T-helper 1 cell treated with Interleukin-12 subunit alpha and Interleukin-12 subunit beta and Interleukin-4 antibody, amounts not matched to agents 30 ng/mL and 1 ng/mL, for 36 hours (primary cell): ENCODE results near the gene SERPINB6. TPM values are rescaled to one million over a fixed set of nuclear protein-coding genes. Genes with fewer than 3 reads are reported as not detected.
"Not testable (repeated sequence)": the region's sequence is repeated elsewhere in the genome, so short reads cannot be mapped to it uniquely, and the experiment has no call there.

Experiments used
- intact Hi-C: fragments of 100-400 bp; cut with micrococcal nuclease; formaldehyde crosslinking; loops from one replicate; pipeline ENCODE4 v1.15.1; 2024
- total RNA-seq: library from RNA; stranded (reverse); gene quantifications from 2 replicates; pipeline ENCODE4 v1.2.3, GENCODE V29; 2022

The SERPINB6 gene
- total RNA-seq = 16.3 and 17.5 TPM in 2 replicates

DNA sequence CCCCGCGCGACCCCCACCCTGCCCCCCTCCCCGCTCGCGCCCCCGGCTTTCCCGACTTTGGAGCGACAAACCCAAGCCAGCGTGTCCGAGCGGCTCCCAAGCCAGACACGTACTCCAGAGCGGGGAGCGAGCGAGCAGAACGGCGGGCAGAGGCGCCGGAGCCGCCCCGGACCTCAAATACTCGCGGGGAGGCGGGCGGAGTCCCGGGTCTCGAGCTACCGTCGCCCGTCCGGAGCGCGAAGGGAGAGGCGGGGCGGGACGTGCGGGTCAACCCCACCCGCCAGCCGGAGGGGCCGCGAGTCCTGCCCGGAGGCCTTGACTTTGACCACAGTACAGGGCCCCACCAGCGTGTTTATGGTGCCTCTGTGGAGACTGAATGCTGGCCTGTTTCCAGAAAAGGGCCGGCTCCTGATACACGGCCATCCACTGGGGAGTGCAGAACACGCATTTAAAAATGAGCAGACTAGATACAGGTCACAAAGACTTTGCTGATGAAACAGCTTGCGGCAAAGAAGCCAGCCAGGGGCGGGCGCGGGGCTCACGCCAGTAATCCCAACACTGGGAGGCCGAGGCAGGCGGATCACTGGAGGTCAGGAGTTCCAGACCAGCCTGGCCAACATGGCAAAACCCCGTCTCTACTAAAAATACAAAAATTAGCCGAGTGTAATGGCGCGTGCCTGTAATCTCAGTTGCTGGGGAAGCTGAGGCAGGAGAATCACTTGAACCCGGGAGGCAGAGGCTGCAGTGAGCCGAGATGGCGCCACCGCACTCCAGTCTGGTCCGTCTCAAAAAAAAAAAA lies at the start of gene SERPINB6:
TSS of gene SERPINB6 (minus strand) at position 148 of the 799 bp plus-strand sequence. CDS start 12,235 bp downstream, outside the sequence.
- intact Hi-C loops = loop anchor here (1.0 kb wide), 2 partner anchors 18 to 31 kb away; no protein-coding TSS in a partner anchor

DNA sequence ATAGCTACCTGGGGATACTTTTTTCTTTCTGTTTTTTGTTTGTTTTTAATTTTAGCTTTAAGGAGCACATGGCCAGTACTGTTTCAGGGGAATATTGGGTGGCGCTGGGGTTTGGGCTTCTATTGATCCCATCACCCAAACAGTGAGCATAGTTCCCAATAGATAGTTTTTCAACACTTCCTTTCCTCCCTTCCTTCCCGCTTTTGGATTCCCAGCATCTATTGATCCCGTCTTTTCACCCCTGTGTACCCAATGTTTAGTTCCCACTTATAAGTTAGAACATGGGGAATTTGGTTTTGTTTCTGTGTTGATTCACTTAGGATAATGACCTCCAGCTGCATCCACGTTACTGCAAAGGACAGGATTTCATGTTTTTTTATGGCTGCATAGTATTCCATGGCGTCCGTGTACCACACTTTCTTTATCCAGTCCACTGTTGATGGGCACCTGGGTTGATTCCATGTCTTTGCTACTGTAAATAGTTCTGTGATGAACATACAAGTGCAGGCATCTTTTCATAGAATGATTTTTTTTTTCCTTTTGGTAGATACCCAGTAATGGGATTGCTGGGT lies 48.5 kb upstream of the SERPINB6 start:
- intact Hi-C loops = loop anchor here (10.0 kb wide), 1 partner anchor 475 kb away; no protein-coding TSS in a partner anchor

DNA sequence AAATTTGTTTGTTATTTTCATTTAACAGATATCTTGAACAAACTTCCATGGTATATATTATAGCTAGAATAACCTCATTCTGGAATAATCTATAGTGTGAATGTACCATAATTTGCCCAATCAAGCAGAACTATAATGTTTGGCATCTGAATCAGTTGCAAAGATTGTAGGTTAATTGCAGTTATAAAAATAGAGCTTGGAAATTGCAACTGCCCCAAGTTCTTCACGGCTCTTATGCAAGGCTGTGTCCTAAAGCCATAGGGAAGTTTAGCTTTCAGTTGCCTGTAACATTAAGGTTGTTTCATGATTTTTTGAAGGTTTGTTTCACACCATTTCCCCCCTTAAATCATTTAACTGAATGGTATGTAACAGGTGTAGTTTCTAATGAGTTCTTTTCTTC lies 47.7 kb upstream of the SERPINB6 start:
- intact Hi-C loops = no loop called here

DNA sequence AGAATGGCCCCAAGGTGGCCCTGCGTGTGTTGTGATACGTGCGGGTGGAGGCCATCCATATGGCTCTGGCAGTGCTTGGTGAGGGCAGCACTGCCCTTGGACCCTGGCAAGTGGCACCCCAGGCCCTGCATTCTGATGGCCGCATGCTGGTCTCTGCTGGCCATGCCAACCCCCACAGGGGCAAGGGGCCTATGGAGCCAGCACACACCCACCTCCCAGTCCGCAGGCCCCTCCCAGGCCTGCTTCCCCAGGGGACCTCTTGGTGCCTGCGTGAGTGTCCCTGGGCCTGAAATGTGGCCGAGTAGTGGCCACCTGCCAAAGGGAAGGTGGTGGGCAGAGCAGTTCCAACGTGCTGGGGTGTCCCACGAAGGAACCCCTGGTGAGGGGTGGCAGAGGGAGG lies 45.9 kb upstream of the SERPINB6 start:
- intact Hi-C loops = no loop called here

DNA sequence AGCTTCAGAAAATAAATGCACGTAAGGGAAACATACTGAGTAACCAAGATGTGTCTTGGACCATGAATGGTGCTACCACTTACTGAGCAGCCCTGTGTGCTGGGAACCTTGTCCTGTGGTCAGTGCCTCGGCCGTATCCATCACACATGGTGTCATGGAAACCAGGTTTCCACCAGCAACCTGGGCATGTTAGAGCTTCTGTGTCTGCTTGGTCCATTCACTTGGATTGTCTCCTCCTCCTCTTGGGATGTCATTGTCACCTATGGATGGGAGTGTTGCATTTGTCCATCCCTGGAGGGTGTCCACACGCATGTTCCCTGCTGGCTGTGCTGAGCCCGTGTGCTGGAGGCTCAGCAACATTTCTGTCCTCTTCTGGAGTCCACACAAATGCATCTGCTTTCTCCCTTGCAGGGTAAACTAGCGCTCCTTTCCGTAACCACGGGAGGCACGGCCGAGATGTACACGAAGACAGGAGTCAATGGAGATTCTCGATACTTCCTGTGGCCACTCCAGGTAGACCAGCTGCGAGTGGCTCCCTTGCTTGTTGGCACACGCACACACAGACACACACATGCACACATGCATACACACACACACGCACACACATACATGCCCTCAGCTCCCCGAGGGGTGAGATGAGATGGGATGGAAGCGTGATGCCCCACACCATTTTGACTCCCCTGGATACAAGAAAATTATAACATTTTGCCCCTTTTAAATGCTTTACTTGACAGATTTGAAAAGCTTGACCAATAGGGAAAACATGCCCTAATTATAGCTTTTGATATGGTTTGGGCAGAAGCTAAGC lies 45.3 kb upstream of the SERPINB6 start:
- intact Hi-C loops = no loop called here

DNA sequence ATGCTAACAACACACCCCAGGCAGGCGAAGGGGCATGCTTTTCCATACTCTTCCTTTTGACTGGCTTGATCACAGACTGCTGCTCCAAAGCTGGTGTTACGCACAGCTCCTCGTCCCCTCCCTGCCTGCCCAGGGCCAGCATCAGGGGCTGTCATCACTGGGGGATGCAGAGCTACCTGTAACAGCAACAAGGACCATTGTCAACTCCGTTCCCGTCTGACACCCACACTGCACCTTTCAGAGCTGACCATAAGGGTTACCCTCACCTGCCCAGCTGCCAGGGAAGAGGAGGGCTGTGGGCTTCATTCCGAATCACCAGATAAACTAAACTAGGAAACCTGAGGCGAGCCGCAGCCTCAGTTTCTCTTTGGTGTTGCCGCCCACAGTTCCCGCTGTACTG lies 43.8 kb upstream of the SERPINB6 start:
- intact Hi-C loops = no loop called here

DNA sequence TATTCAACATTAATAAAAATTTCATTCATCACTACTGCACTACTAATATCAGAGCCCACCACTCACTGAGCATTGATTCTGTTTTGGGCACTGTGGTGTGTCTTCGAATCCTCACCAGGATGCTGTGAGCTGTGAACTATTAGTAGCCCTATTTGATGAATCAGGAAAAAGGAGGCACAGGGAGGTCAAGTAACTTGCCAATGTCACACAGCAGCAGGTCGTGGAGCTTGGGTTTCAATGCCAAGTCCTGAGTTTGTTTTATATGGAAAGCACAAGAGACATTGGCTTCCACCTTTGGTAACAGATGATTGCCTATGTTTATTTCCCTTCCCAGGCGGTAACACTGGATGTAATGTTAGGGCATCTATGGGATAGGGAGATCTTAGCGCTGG lies 43.3 kb upstream of the SERPINB6 start:
- intact Hi-C loops = no loop called here

DNA sequence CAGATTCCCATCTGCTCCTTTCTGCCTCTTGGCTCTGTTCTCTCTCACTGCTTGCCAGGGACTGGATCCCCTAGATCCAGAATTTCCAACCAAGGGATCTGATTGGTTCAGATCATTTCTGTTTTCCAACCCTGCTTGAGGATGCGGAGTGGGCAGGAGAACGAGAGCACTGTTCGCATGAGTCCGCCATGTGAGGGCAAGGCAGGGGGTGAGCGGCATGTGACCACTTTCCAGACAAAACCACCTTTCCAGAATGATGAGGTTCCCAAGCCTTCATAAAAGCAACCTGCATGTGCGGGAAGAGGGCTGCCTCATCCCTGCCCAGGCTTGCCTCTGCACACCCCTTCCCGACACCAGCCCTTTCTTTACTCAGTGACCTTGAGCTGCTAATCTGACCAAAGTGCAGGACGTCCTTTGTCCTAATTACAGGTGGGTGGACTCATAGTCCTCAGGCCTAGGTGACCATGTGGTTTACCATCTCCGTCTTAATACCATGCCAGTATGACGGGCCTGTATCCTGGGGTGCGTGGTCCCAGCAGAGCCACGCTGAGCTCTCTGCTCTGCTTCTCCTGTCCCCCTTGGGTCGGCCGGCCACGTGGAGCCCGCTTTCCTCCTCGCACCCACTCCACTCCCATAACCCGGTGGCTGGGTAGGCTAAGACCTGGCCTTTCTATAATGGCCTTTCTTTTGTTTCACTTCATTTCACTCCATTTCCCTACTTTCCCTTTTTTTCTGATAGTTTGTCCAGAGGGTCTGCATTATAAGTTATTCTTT lies 42.7 kb upstream of the SERPINB6 start:
- intact Hi-C loops = no loop called here

DNA sequence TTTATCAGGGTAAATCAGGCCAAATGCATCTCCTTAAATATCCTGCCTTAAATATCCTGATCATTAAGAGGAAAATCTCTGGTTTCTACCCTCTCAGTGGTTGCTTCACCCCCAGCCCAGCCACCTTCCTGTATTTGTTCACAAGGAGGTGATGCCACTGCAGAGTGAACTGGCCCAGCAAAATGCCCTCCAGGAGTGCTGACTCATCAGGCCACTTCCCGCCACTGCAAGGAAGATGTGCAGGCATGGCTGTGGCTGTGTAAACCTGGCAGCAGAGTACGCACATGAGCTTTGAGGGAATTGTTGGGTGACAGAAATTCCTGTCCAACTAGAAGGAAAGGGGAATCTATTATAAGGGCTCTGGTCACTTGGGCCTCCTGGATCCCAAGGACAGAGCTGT lies 42.1 kb upstream of the SERPINB6 start:
- intact Hi-C loops = no loop called here

DNA sequence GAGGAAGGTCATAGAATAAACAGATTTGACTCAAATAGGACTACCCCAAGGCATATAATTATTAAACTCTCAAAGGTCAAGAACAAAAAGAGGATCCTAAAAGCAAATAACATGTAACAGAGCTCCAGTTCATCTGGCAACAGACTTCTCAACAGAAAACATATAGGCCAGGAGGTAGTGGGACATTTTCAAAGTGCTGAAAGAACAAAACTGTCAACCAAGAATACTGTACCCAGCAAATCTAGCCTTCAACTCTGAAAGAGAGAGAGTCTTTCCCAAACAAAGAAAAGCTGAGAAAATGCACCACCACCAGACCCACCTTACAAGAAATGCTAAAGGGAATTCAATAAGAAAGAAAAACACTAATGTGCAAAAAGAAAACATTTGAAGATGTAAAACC lies 40.2 kb upstream of the SERPINB6 start:
- intact Hi-C loops = loop anchor here (1.0 kb wide), 1 partner anchor 9 kb away; no protein-coding TSS in a partner anchor

DNA sequence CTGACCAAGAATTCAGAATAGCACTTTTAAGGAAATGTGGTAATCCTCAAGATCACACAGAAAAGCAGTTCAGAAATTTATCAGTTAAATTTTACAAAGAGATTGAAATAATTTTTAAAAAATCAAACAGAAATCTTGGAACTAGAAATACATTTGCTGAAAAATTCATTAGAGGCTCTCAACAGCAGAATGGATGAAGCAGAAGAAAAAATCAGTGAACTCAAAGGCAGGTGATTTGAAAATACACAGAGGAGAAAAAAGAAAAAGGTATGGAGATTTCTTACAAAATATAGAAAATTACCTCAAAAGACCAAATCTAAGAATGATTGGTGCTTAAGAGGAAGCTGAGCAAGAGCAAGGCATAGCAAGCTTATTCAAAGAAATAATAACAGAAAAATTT lies 39.8 kb upstream of the SERPINB6 start:
- intact Hi-C loops = loop anchor here (1.0 kb wide), 1 partner anchor 9 kb away; no protein-coding TSS in a partner anchor

DNA sequence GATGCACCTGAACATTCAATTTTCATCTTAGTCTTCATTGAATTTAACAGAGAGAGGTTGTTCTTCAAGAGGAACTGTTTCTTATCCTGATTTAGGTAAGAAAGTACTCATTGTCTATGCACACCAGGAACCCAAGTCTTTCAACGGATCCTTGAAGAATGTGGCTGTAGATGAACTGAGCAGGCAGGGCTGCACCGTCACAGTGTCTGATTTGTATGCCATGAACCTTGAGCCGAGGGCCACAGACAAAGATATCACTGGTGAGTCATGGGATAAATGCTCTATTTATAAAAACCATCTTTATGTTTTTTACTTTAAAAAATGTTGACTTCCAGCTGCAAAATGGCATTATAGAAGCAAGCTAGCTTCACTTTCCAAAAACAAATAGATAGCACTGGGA lies 38.6 kb upstream of the SERPINB6 start:
- intact Hi-C loops = no loop called here

DNA sequence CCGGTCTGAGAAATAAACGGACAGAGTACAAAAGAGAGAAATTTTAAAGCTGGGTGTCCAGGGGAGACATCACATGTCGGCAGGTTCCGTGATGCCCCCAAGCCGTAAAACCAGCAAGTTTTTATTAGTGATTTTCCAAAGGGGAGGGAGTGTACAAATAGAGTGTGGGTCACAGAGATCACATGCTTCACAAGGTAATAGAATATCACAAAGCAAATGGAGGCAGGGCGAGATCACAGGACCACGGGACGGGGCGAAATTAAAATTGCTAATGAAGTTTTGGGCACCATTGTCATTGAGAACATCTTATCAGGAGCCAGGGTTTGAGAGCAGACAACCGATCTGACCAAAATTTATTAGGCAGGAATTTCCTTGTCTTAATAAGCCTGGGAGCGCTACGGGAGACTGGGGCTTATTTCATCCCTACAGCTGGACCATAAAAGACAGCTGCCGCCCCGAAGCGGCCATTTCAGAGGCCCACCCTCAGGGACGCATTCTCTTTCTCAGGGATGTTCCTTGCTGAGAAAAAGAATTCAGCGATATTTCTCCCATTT lies 37.4 kb upstream of the SERPINB6 start:
- intact Hi-C loops = not testable (repeated sequence)

DNA sequence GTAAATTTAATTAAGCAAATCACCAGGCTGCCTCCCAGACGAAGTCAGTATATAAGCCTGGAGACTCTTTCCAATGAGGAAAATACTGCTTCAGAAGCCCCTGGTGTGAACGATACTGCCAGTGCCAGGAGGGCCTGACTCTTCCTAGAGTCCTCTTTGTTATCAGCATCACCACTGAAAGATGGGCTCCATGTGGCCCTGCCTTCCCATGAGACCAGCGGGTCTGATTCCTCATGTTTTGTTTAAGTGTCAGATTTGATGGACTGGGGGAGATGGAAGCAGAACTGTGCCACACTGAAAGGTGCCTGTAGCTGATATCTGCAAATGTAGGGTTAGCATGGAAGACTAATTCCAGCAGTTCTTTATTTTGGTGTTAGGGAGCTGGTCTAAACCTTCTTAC lies 36.2 kb upstream of the SERPINB6 start:
- intact Hi-C loops = no loop called here

DNA sequence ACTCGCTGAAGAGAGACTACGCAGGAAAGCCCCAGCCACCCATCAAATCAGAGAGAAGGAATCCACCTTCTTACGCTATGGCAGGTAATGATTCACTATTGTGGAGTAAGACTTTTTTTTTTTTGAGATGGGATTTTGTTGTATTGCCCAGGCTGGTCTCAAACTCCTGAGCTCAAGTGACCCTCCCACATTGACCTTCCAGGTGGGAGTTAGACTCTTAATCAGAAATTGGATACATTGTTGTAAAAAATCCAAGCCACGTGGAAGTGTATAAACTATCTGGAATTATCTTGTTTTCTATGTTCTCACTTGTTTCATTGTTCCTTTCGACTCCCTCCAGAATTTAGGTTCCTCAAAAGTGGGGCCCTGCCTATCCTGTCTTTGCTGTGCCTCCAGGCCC lies 35.1 kb upstream of the SERPINB6 start:
- intact Hi-C loops = no loop called here

DNA sequence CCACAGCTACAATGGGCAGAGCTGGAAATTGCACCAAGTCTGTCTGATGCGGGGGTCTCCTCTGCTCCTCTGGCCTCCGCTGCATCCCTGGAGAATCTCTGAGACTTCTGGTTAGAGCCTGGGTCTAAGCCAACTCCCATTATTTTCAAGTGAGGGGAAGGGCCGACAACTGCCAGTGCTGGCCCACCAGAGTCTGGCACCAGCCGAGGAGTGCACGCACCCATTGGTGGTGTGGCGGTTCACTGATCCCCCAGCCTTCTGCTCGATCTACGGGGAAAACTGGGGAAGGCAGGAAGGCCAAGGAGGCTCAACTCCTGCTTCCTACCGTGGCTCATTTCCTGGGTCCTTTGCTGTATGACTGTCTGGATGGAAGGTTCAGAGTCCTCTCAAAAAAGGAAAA lies 34.5 kb upstream of the SERPINB6 start:
- intact Hi-C loops = no loop called here

DNA sequence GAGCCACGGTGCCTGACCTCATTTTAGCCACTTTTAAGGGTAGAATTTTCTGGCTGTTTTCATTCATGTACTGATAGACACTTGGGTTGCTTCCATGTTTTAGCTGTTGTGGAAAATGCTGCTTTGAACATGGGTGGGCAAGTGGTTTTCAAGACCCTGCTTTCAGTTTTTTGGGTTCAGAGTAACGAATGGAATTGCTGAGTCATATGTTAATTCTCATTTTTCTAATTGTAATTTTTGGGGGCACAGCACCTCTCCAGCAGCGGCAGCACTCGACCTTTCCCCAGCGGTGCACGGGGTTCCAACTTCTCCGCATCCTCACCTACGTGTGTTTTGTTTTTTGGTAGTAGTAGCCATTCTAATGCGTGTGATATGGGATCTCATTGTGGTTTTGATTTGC lies 33.7 kb upstream of the SERPINB6 start:
- intact Hi-C loops = no loop called here

DNA sequence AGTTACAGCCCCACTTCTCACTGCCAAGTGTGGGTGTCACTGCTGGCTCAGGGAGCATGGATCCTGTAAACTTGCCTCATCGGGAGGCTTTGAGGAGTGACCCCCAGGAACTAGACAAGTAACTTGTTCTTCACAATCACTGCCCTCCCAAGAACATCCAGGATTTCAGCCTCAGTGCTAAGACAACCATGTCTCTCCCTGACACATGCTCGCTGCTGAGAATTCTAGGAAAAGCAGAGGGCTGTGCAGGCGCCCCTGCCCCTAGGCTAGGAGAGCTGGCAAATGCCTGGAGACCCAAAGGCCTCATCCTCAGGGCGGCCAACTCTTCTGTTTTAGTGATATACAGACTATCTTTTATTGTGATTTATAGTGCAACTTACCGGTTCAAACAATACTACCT lies 31.9 kb upstream of the SERPINB6 start:
- intact Hi-C loops = not testable (repeated sequence)

DNA sequence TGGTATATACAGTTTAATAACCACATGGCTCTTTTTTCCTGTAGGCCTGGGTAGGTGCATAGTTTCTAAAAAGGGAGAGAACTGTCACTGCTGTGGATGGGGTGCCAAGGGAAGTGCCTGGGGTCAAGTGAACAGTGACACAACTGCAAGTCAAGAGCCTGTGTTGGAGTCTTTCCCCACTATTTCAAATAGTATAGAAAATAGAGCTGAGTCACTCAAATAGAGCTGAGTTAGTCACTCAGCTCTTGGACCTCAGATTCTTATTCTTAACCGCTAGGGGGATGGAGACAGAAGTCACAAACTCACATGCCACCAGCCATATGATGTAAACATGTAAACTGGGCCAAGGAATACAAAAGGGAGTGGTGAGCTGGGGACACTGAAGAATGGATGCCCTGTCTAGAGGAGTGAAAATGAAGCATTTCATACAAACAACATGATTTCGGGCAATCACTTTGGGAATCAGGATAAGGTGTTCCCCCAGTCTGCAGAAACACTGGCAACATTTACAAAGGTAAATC lies 30.5 kb upstream of the SERPINB6 start:
- intact Hi-C loops = loop anchor here (1.0 kb wide), 1 partner anchor 9 kb away; no protein-coding TSS in a partner anchor

DNA sequence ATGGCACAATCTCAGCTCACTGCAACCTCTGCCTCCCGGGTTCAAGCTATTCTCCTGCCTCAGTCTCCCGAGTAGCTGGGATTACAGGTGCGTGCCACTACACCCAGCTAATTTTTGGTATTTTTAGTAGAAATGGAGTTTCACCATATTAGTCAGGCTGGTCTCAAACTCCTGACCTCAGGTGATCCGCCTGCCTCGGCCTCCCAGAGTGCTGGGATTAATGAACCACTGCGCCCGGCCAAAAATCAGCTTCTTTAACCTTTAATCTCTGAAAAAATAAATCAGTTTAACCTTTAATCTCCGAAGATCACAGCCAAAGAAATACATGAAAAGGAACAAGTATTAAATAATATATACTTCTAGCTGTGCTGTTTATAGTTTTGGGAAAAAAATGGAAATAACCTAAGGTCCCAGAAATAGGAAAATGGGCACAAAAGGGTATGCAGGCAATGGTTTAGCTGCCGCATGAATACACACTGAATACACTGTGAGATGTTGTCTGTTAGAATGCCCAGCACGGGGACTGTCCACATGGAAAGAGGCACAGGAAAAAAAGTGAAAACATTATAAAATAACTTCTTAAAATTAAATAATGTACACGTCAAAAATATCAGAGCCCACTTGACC lies 29.9 kb upstream of the SERPINB6 start:
- intact Hi-C loops = no loop called here
